ENCODE data around the gene JUN.
A peak's percentile ranks its signal among the peaks of the same experiment; 100 is the strongest.

Gene JUN

DNA sequence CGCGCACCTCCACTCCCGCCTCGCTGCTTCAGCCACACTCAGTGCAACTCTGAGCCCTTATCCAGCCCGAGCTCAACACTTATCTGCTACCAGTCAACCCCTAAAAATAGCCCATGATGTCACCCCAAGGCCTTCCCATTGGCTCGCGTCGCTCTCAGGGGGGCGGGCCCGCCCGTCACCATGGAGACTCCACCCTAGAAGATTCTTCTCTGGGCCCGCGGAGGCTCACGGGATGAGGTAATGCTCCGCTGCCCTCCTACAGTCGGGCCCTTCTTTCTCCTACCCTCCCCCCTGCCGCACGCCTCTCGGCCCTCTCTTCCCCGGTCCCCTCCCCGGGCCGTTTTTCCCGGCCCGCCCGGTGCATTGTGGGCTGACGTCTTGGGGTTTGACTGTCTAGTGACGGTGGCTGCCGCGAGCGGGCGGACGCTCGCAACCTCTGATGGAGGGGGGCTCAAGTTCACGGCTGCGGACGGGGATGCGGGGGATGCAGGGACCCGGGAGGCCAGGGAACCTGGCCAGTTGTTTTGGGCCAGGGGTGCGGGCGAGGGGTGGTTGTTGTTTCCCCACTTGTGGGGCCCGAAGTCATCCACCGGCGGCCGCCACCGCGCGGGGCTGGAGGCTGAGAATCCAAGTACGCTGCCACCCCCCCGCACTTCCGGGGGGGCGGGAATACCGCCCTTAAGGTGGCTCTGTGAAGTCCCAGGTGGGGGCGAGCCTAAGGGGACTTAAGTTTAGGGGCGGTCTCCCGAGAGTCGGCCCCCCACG, at the start of gene JUN:
JUN (minus strand) TSS at position 55 of the 765 bp plus-strand sequence. CDS start 977 bp downstream, outside the sequence.
- DNase-seq = peak; percentile 99

GRCh38 chr1:58833166-58833565, 49.3 kb upstream of the JUN start:
- DNase-seq = no peak

DNA sequence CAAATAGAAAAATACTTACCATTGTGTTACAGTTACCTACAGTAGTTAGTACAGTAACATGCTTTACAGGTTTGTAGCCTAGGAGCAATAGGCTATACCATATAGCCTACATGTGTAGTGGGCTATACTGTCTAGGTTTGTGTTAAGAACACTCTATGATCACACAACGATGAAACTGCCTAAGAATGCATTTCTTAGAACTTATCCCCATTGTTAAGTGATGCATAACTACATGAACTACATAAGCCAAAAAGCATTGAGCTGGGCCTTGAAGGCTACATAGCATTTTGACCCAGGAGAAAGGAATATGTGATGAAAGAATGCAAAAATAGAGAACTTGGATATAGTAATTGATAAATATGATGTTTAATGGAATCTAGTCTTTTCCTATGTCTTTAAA, 46.4 kb upstream of the JUN start:
- DNase-seq = no peak

- no peak for DNase-seq
Measured at GRCh38 chr1:58829866-58830265, 46.0 kb upstream of the JUN start.

DNA sequence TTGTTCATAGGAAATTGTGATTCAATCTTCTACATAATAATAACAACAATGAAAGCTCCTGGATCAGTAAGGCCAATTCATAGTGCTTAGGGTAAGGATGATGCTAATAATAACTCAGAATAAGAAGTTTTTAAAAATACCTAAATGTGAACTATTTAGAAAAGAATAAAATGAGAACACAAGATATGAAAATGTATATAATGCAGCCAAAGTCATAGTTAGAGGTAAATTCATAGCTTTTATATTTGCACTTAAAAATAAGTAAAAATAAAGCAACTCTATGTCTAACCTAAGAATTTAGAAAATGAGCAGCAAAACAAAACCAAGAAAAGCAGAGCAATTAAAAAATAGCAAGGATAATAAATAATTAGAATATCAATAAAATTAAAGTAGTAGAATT, 43.5 kb upstream of the JUN start:
- DNase-seq = no peak

DNA sequence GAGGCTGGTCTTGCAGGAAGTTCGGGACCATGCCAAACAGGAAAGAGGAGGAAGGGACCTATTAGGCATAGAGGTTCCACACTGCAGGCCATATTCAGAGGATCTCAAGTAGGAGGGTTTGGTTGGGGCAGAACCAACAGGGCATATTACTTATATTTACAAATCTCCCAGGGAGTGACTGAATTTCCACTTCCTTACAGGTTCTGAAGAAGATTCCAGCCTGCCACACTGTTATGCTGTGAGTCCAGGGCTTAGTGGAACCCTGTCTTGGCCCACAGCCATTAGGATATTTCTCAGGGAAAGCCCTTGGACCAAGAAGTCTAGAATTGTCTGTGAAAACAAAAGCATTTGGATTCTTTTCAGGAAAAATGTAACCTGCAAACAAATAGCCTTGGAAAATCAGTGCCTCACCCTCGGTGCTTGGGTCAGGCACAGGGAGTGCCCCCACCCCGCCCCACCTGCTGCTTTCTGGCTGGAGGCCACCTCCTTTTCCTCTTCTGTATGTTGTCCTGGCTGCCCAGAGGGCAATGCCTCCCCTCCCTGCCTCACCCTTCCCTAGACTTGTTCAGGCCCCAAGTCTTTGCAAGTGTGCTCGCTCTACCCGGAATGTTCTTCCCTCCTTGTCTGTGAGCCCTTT, 41.0 kb upstream of the JUN start:
- DNase-seq = no peak

DNA sequence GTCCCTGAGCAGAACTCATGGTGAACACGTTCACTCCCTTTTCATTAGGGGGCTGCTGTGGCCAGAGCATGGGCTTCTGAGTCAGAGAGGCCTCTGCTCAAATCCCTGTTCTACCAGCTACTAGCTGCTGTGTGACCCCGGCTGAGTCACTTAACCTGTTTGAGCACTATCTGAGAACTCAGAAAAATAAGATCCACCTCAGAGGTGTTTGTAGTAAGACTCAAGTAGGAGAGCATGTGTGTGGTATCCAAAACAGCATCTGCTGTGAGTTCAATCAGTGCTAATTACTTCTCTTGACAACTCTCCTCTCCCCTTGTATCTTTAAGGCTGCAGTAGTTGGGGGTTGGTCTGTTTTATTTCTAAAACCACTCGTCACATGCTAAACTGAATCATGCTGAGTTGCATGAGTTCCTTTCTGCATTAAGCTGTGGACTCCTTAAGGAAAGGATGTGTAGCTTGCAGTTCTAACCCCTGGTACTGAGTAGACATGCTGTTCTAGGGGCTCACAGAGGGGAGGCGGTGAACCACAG, 39.7 kb upstream of the JUN start:
- no peak for DNase-seq

DNA sequence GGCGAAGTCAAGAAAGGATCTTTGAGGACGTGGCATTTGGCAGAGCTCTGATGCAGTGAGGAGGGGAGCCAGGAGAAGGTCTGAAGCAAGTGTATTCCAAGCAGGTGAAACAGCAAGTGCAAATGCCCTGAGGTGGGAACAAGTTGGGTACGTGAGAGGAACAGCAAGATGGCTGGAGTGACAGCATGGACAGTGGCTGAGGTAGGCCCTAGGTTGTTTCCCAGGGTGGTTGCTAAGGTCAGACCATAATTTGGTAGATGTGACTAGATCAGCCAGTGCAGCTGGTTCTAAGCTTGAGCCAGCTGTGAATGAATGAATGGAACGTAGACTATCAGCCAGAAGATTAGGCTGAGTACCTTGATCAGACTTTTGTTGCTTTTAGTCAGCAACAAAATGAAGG, 37.5 kb upstream of the JUN start:
- DNase-seq = no peak

- no peak for DNase-seq
Measured at GRCh38 chr1:58818976-58819375, 35.1 kb upstream of the JUN start.

GRCh38 chr1:58818075-58818474, 34.2 kb upstream of the JUN start:
- DNase-seq = no peak

GRCh38 chr1:58816747-58817221, 32.9 kb upstream of the JUN start:
- DNase-seq = no peak

GRCh38 chr1:58816072-58816746, 32.4 kb upstream of the JUN start:
- peak; percentile 94 for DNase-seq

DNA sequence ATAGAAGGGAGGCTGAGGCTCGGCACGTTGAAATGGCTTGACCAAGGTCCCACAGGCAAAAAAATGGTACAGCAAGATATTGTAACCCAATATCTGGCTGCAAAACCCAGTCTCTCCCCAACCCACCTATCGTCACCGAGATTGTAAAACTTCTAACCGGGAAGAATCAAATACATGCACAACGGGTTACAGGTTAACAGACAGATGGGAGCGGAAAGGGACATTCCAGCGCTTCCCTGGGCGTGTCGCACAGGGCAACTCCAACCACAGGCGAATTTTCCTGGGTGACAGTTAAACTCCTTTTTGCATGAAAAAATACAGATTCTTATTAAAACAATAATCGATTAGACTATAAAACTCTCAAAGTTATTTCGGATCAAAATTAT, 31.8 kb upstream of the JUN start:
- DNase-seq = peak; percentile 74

DNA sequence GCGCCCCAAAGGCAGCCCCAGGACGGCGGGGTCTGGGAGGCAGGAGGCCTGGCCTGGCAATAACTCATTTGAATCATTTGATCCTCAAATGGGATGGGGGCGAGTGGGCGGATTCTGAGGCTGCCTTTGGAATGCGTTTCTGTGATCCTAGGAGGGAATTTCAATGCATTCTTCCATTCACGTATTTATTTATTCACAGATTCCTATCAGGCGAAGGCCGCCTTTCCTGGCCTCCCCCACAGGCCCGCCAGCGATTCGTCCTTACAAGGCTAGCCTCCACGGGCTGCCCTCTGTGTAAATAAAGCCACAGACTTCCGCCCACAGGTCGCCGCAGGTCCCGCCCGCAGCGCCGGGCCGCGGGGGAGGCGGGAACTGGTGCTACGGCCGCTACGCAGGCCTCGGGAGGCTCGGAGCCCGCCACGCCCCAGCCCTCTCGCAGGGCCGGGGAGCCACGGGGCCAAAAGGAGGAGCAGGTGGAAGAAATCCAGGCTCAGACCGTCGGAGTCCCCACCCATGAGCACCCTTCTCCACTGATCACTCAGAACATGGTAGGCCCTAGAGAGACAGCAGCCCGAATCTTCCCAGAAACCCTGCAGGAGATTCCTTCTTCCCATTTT, 31.3 kb upstream of the JUN start:
- DNase-seq = peak; percentile 91

- no peak for DNase-seq
Measured at GRCh38 chr1:58814251-58815068, 30.6 kb upstream of the JUN start.

DNA sequence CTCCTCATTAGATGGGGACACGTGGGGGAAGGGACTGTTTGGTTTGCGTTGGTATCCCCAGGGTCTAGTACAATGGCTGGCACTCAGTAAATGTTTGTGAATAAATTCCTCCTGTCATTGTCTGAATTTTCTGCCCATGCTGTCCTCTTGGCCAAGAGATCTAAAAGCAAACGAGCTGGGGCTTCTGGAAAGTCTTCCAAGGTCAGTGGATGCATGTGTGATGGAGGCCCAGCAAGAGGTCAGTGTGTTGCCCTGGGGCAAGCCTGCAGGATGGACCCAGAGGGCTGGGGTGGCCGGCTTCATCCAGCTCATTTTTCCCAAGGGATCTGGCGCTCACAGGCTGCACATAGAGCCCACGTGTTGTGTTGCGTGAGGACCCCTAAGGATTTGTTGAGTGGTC, 30.0 kb upstream of the JUN start:
- DNase-seq = no peak

- no peak for DNase-seq
Measured at GRCh38 chr1:58813361-58813760, 29.5 kb upstream of the JUN start.

- no peak for DNase-seq
Measured at GRCh38 chr1:58812926-58813325, 29.1 kb upstream of the JUN start.

GRCh38 chr1:58812468-58812867, 28.6 kb upstream of the JUN start:
- no peak for DNase-seq

DNA sequence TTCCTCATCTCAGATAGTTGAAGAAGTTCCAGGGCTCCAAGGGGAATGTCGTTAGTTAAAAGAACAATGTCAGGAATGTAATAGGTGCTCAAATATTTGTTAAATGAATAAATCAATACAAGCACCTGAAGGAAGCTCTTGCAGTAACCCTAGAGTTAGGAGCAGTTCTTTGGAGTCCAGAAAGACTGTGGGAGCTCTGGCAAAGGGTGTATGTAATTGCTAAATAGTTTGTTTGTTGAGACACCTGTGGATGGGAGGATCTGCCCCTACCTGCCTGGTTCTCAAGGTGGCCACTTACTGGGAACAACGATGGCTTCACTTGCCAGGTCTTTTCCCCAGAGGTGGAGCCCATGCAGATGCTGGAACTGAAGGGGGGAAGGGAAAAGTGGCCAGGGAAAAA, 27.5 kb upstream of the JUN start:
- no peak for DNase-seq

DNA sequence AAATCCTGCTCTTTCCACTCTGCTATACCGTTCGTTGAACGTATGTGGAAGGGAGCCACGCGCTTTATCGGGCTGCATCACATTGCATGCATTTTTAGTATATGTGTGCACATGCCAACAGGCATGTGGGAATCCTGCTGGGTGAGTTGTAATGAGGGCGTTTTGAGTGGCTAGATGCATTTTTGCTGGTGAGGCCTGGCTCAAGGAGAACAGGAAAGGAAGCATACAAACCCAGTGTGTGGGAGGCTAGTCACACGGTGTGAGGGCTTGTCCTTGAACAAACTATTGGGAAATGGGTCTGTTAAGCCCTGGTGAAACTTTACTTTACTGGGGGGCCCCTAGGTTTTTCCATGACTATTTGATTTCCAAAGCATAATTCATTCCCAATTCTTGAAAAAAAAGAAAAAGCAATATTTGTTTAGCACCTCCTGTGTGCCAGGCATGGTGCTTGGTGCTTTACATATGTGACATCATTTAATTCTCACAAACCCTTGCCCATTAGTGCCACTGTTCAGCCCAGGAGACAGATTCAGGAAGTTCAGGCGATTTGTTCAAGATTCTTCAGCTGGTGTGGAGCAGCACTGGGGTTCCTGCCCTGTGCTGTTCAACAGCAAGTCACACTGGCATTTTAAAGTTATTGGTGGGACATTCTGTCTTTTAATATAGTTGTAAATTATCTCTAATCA, 25.6 kb upstream of the JUN start:
- DNase-seq = no peak

- DNase-seq = no peak
Measured at GRCh38 chr1:58808077-58808476, 24.2 kb upstream of the JUN start.
